GM12864 (cell line): ENCODE results near the gene COL4A4.
"Not testable (repeated sequence)": the region's sequence is repeated elsewhere in the genome, so short reads cannot be mapped to it uniquely, and the experiment has no call there.

Source experiments
- DNase-seq: peaks from one replicate; pipeline ENCODE4 v3.0.0-alpha.2; 2011; ENCODE audit warnings: low read depth
- H3K4me3 ChIP-seq: 2 replicates; pipeline ENCODE4 v1.5.1; 2011; ENCODE audit warnings: mild to moderate bottlenecking, low read depth, low read length, control low read depth
- TF ChIP-seq, protein P1 (sequence below): IDR thresholded peaks from 2 replicates; pipeline ENCODE4 v1.5.1; 2011; ENCODE audit warnings: low read depth, mild to moderate bottlenecking, moderate library complexity, low read length, control low read depth, inconsistent platforms; ENCODE audit errors: missing control alignments

The COL4A4 gene

DNA sequence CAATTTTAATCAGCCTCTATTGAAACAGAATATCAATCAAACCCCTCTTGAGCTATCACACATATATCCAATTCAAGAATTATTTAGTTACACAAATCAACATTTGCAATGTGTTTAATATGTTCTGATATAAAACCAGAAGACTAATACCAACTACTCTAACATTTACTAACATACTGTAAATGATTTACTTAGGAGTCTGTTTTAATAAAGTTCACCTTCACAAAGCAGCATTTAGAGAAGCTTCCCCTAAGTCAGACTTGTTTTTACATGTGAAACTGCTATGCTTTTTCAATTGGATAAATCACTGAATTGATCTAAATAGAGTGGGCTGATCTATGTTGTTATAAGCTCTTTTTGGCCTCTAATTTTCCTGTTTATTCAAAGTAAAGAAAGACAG lies 18.8 kb upstream of the COL4A4 start:
- no peak for DNase-seq
- TF ChIP-seq, protein P1, sequence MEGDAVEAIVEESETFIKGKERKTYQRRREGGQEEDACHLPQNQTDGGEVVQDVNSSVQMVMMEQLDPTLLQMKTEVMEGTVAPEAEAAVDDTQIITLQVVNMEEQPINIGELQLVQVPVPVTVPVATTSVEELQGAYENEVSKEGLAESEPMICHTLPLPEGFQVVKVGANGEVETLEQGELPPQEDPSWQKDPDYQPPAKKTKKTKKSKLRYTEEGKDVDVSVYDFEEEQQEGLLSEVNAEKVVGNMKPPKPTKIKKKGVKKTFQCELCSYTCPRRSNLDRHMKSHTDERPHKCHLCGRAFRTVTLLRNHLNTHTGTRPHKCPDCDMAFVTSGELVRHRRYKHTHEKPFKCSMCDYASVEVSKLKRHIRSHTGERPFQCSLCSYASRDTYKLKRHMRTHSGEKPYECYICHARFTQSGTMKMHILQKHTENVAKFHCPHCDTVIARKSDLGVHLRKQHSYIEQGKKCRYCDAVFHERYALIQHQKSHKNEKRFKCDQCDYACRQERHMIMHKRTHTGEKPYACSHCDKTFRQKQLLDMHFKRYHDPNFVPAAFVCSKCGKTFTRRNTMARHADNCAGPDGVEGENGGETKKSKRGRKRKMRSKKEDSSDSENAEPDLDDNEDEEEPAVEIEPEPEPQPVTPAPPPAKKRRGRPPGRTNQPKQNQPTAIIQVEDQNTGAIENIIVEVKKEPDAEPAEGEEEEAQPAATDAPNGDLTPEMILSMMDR: no peak
- H3K4me3 ChIP-seq: no peak overlapping the region

GRCh38 chr2:227180770-227181169 lies 16.8 kb upstream of the COL4A4 start:
- DNase-seq: no peak
- TF ChIP-seq, protein P1: no peak

GRCh38 chr2:227179988-227180685 lies 16.1 kb upstream of the COL4A4 start:
- DNase-seq: no peak
- no peak overlapping the region for H3K4me3 ChIP-seq
- TF ChIP-seq, protein P1: no peak

More at GRCh38 chr2:227180770-227181169, 16.8 kb upstream of the COL4A4 start:
- H3K4me3 ChIP-seq: no peak overlapping the region

DNA sequence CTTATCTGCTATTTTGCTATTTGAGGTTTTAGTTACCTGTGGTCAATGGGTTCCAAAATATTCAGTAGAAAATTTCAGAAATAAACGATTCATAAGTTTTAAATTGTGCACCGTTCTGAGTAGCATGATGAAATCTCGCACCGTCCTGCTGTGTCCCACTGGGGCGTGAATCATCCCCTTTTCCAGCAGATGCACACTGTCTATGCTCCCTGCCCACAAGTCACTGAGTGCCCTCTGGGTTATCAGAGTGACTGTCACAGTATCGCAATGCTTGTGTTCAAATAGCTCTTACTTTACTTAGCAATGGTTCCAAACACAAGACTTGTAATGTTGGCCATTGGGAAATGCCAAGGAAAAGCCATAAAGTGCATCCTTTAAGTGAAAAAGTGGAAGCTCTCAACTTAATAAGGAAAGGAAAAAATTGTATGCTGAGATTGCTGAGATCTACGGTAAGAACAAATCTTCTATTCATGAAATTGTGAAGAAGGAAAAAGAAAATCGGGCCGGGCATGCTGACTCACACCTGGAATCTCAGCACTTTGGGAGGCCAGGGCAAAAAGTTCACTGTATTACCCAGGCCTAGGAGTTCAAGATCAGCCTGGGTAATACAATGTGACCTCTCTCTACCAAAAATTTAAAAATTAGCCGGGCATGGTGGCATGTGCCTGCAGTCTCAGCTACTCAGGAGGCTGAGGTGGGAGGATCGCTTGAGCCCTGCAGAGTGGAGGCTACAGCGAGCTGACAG lies 13.8 kb upstream of the COL4A4 start:
- no peak overlapping the region for H3K4me3 ChIP-seq
- TF ChIP-seq, protein P1: no peak
- DNase-seq: no peak

GRCh38 chr2:227171779-227172178 lies 7.8 kb upstream of the COL4A4 start:
- H3K4me3 ChIP-seq, DNase-seq: not testable (repeated sequence)

DNA sequence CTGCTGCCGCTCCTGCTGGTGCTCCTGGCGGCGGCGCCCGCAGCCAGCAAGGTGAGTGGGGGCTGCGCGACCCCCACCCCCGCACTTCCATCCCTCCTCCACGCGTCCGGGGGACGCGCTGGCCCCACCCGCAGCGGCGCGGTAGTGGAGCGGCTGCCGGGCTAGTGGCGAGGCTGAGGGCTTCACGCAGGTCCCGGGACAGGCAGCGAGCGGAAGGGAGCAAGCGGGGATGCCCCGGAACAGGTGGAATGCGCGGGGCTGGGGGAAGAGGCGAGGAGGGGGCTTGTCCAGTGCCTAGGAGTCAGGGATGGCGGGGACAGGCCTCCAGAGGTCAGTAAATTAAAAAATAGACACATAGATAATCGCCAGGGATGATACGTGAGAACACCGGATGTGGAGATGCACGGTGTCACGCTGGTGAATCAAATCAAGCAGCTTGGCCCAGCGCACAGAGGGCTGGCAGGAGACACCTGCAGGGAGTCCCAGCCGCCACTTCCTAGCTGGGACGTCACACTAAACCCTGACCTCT lies 822 bp upstream of the COL4A4 start:
- H3K4me3 ChIP-seq: peak overlapping the region; percentile 90
- TF ChIP-seq, protein P1: no peak
- DNase-seq: peak; percentile 58

DNA sequence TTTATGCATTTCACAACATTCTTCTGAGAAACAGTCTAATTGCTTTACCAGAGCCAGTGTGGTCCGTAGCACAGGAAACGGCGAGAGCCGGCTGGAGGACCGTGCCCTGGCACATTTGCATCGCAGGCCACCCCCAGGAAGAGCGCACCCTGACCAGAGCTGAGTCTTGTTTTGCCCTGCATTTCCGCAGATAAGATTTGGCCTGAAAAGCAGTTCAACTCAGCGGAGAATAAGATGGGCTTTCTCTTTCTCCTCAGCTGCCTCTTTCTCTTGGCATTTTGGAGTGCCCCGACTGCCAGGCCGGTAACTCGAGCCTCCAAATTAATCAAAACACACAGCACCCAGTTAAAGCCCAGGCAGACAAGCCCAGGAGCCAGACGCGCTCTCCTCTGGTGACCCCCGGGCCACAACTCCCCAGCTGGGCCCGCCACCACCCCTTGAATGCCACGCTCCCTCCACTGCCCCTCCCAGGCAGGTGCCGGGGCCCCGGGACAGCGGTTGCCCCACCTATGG lies 464 bp downstream of the COL4A4 start:
- H3K4me3 ChIP-seq: peak overlapping the region; percentile 90
- DNase-seq: peak; percentile 45
- TF ChIP-seq, protein P1: no peak
